GM23338 (cell line): ENCODE results near the gene NR2C2. TPM values are rescaled to one million over a fixed set of nuclear protein-coding genes. Genes with fewer than 3 reads are reported as not detected.

Source experiments
- ATAC-seq: fragments of 200-7000 bp; cut with Tn5 transposase; 3 replicates; pipeline ENCODE4 v1.9.1; 2020
- DNase-seq: peaks from one replicate; pipeline ENCODE4 v3.0.0-alpha.2; 2015; ENCODE audit warnings: low spot score
- H2AFZ ChIP-seq: fragments of 200-600 bp; sonication (generic); 2 replicates; pipeline ENCODE4 v1.8.0; 2016; ENCODE audit warnings: antibody characterized with exemption, mild to moderate bottlenecking, moderate library complexity
- H3F3A ChIP-seq: fragments of 200-600 bp; sonication (generic); replicated peaks from 2 replicates; pipeline ENCODE4 v1.8.0; 2017; ENCODE audit warnings: antibody characterized with exemption, mixed run types, low read depth
- H3K27ac ChIP-seq: fragments of 200-600 bp; sonication (generic); 2 replicates; pipeline ENCODE4 v1.6.1; 2016; ENCODE audit warnings: low read depth
- H3K27me3 ChIP-seq: fragments of 200-600 bp; sonication (generic); 2 replicates; pipeline ENCODE4 v1.8.0; 2016; ENCODE audit warnings: mild to moderate bottlenecking, mixed run types, moderate library complexity; ENCODE audit not compliant: insufficient read depth
- H3K36me3 ChIP-seq: fragments of 200-600 bp; sonication (generic); 2 replicates; pipeline ENCODE4 v1.8.0; 2016; ENCODE audit warnings: mild to moderate bottlenecking; ENCODE audit not compliant: insufficient read depth
- H3K4me1 ChIP-seq: fragments of 200-600 bp; sonication (generic); 2 replicates; pipeline ENCODE4 v1.8.0; 2016; ENCODE audit warnings: mild to moderate bottlenecking, moderate library complexity; ENCODE audit not compliant: insufficient read depth
- H3K4me2 ChIP-seq: fragments of 200-600 bp; sonication (generic); 2 replicates; pipeline ENCODE4 v1.7.1; 2017; ENCODE audit warnings: mixed run types
- H3K4me3 ChIP-seq: fragments of 200-600 bp; sonication (generic); 2 replicates; pipeline ENCODE4 v1.6.1; 2016; ENCODE audit warnings: mixed run types
- H3K79me2 ChIP-seq: fragments of 200-600 bp; sonication (generic); replicated peaks from 2 replicates; pipeline ENCODE4 v1.8.0; 2017; ENCODE audit warnings: mild to moderate bottlenecking; ENCODE audit not compliant: insufficient read depth
- H3K9me2 ChIP-seq: fragments of 200-600 bp; sonication (generic); 2 replicates; pipeline ENCODE4 v1.8.0; 2017; ENCODE audit not compliant: insufficient read depth
- H4K20me1 ChIP-seq: fragments of 200-600 bp; sonication (generic); replicated peaks from 2 replicates; pipeline ENCODE4 v1.8.0; 2017; ENCODE audit warnings: mild to moderate bottlenecking; ENCODE audit not compliant: insufficient read depth
- H3K27ac Mint-ChIP-seq: 2 replicates; pipeline ENCODE4 v1.8.0; 2020; ENCODE audit warnings: inconsistent platforms, mild to moderate bottlenecking, moderate library complexity, mixed read lengths
- H3K27me3 Mint-ChIP-seq: 3 replicates; pipeline ENCODE4 v1.8.0; 2022; ENCODE audit warnings: low read depth, mild to moderate bottlenecking, moderate library complexity, mixed read lengths, inconsistent platforms; ENCODE audit not compliant: insufficient read depth, poor library complexity
- H3K36me3 Mint-ChIP-seq: 3 replicates; pipeline ENCODE4 v1.8.0; 2021; ENCODE audit warnings: low read depth, mild to moderate bottlenecking, inconsistent platforms, moderate library complexity, mixed read lengths
- H3K4me1 Mint-ChIP-seq: 3 replicates; pipeline ENCODE4 v1.8.0; 2020; ENCODE audit warnings: mild to moderate bottlenecking, inconsistent platforms, mixed read lengths
- H3K4me3 Mint-ChIP-seq: 3 replicates; pipeline ENCODE4 v1.8.0; 2021; ENCODE audit warnings: moderate library complexity, mild to moderate bottlenecking, inconsistent platforms, mixed read lengths
- H3K9me3 Mint-ChIP-seq: 3 replicates; pipeline ENCODE4 v1.8.0; 2020; ENCODE audit warnings: moderate library complexity, mild to moderate bottlenecking, inconsistent platforms, mixed read lengths
- CREB1 ChIP-seq: fragments of 250-450 bp; sonication (Bioruptor Pico); IDR thresholded peaks from 2 replicates; pipeline ENCODE4 v1.5.0; 2020; ENCODE audit warnings: low read depth, mild to moderate bottlenecking, moderate library complexity
- EZH2 ChIP-seq: fragments of 200-600 bp; sonication (generic); IDR thresholded peaks from one replicate; pipeline ENCODE4 v1.8.0; 2017; ENCODE audit warnings: antibody characterized with exemption, mild to moderate bottlenecking, low read depth; ENCODE audit not compliant: unreplicated experiment
- EZH2phosphoT487 ChIP-seq: fragments of 200-600 bp; sonication (generic); IDR thresholded peaks from one replicate; pipeline ENCODE4 v1.8.1; 2018; ENCODE audit warnings: antibody characterized with exemption; ENCODE audit not compliant: unreplicated experiment
- JUNB ChIP-seq: IDR thresholded peaks from one replicate; pipeline ENCODE4 v1.6.1; 2016; ENCODE audit warnings: antibody characterized with exemption; ENCODE audit not compliant: unreplicated experiment
- NANOG ChIP-seq: IDR thresholded peaks from 2 replicates; pipeline ENCODE4 v1.6.1; 2016; ENCODE audit warnings: antibody characterized with exemption, borderline replicate concordance
- POLR2AphosphoS5 ChIP-seq: IDR thresholded peaks from 2 replicates; pipeline ENCODE4 v1.6.1; 2016; ENCODE audit warnings: antibody characterized with exemption, low read depth
- REST ChIP-seq: IDR thresholded peaks from one replicate; pipeline ENCODE4 v1.6.1; 2018; ENCODE audit warnings: antibody characterized with exemption; ENCODE audit not compliant: unreplicated experiment
- STAT1 ChIP-seq: IDR thresholded peaks from one replicate; pipeline ENCODE4 v1.6.1; 2016; ENCODE audit warnings: antibody characterized with exemption; ENCODE audit not compliant: unreplicated experiment
- ZNF114 ChIP-seq: fragments of 250-450 bp; sonication (Bioruptor Pico); IDR thresholded peaks from 2 replicates; pipeline ENCODE4 v1.5.0; 2020; ENCODE audit warnings: mild to moderate bottlenecking, moderate library complexity
- ZNF331 ChIP-seq: fragments of 250-450 bp; sonication (Bioruptor Pico); IDR thresholded peaks from 2 replicates; pipeline ENCODE4 v1.5.0; 2020; ENCODE audit warnings: low read depth, mild to moderate bottlenecking, moderate library complexity
- polyA plus RNA-seq: library from polyadenylated mRNA; unstranded; fragments of >200 nt; fragmentation: Nextera tagmentation; extraction: Ambion mirVana; gene quantifications from 2 replicates; pipeline ENCODE4 v1.2.1, GENCODE V29; 2016
- total RNA-seq: library from RNA; depleted of rRNA; stranded (reverse); fragments of >200 nt; shearing (Covaris generic); gene quantifications from 2 replicates; pipeline ENCODE4 v1.2.3, GENCODE V29; 2014
- TF ChIP-seq, protein P1 (sequence below), 2 experiments: fragments of 200-600 bp in 1 of 2; sonication (generic) in 1 of 2; conservative IDR thresholded peaks; 2 replicates each; pipeline versions ENCODE4 v1.5.1 to v1.6.1; 2016 to 2017; ENCODE audit warnings: antibody characterized with exemption in 2 of 2, low read depth in 2 of 2, mild to moderate bottlenecking in 2 of 2, moderate library complexity in 1 of 2
- TF ChIP-seq, protein P2 (sequence below): IDR thresholded peaks from 2 replicates; pipeline ENCODE4 v1.6.1; 2016; ENCODE audit warnings: antibody characterized with exemption
- TF ChIP-seq, protein P3 (sequence below): fragments of 250-450 bp; sonication (Bioruptor Pico); IDR thresholded peaks from 2 replicates; pipeline ENCODE4 v1.5.0; 2020; ENCODE audit warnings: mild to moderate bottlenecking, moderate library complexity

The NR2C2 gene
- total and polyA plus RNA-seq, 2 experiments from 2014 or later = 12.0 to 57.2 TPM

DNA sequence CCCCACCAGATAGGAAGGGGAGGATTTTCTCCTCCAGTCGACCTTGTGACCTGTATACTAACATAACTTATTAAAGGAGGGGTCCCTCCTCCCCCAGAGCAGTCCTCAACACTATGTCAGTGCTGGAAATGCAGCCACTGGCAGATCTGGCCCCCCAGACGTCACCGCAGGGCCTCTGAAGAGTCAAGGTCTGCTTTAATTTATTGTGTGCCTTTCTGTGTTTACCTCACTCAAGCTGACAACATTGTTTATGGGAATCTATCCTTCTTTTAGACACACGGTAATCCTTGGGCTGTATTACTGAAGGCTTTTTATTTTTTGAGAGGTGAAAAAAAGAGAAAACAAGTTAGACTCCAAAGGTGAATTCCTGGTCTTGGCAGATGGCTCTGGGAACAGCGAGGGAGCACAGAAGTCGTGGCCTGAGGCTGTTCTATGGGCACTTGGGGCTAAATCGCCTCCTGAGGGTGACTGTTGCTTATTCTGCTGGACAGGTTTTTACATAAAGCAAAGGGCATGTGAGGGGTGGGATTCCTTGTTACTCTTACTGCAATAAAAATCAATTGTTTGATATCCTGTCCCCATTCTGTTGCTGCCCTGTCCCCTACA is 13.5 kb upstream of the NR2C2 start:
- Mint-ChIP-seq H3K9me3 (no peaks in the 10 kb centered on the region), H3K4me1 (no peaks in the 10 kb centered on the region)

More for the DNA sequence above, 13.5 kb upstream of the NR2C2 start:
- H3K79me2 ChIP-seq = no peaks in the 10 kb centered on the region
- no peak overlapping the region for H3K27ac Mint-ChIP-seq
- no peak overlapping the region for H3K27ac ChIP-seq
- H3K27me3 Mint-ChIP-seq = no peaks in the 10 kb centered on the region
- no peak overlapping the region for H3K4me3 ChIP-seq
- no peak for ATAC-seq
- peaks cover 4% of the 10 kb centered on the region; the same call in 1 of the 2 replicates for H4K20me1 ChIP-seq
- H3K4me1 ChIP-seq = no peaks in the 10 kb centered on the region
- no peak for DNase-seq
- H2AFZ ChIP-seq = no peak overlapping the region
- H3K9me2 ChIP-seq = no peaks in the 10 kb centered on the region
- H3F3A ChIP-seq = no peaks in the 10 kb centered on the region
- no peaks in the 10 kb centered on the region for H3K36me3 Mint-ChIP-seq
- no peaks in the 10 kb centered on the region for H3K27me3 ChIP-seq
- H3K36me3 ChIP-seq = no peaks in the 10 kb centered on the region
- TF ChIP-seq ZNF331 (CRISPR knock-in tag) = no peak
- TF ChIP-seq STAT1 = no peak
- no peak for TF ChIP-seq NANOG
- no peak for TF ChIP-seq REST
- TF ChIP-seq, protein P1, sequence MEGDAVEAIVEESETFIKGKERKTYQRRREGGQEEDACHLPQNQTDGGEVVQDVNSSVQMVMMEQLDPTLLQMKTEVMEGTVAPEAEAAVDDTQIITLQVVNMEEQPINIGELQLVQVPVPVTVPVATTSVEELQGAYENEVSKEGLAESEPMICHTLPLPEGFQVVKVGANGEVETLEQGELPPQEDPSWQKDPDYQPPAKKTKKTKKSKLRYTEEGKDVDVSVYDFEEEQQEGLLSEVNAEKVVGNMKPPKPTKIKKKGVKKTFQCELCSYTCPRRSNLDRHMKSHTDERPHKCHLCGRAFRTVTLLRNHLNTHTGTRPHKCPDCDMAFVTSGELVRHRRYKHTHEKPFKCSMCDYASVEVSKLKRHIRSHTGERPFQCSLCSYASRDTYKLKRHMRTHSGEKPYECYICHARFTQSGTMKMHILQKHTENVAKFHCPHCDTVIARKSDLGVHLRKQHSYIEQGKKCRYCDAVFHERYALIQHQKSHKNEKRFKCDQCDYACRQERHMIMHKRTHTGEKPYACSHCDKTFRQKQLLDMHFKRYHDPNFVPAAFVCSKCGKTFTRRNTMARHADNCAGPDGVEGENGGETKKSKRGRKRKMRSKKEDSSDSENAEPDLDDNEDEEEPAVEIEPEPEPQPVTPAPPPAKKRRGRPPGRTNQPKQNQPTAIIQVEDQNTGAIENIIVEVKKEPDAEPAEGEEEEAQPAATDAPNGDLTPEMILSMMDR (conservative IDR thresholded peaks at IDR 0.05; ENCODE audit: low read depth in 2 of 2) = no peak
- TF ChIP-seq, protein P2, sequence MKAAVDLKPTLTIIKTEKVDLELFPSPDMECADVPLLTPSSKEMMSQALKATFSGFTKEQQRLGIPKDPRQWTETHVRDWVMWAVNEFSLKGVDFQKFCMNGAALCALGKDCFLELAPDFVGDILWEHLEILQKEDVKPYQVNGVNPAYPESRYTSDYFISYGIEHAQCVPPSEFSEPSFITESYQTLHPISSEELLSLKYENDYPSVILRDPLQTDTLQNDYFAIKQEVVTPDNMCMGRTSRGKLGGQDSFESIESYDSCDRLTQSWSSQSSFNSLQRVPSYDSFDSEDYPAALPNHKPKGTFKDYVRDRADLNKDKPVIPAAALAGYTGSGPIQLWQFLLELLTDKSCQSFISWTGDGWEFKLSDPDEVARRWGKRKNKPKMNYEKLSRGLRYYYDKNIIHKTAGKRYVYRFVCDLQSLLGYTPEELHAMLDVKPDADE = no peak
- TF ChIP-seq POLR2AphosphoS5 = no peak
- no peak for TF ChIP-seq JUNB
- no peak for TF ChIP-seq CREB1 (CRISPR knock-in tag)
- no peak for TF ChIP-seq EZH2phosphoT487
- no peak for TF ChIP-seq EZH2
- TF ChIP-seq, protein P3, sequence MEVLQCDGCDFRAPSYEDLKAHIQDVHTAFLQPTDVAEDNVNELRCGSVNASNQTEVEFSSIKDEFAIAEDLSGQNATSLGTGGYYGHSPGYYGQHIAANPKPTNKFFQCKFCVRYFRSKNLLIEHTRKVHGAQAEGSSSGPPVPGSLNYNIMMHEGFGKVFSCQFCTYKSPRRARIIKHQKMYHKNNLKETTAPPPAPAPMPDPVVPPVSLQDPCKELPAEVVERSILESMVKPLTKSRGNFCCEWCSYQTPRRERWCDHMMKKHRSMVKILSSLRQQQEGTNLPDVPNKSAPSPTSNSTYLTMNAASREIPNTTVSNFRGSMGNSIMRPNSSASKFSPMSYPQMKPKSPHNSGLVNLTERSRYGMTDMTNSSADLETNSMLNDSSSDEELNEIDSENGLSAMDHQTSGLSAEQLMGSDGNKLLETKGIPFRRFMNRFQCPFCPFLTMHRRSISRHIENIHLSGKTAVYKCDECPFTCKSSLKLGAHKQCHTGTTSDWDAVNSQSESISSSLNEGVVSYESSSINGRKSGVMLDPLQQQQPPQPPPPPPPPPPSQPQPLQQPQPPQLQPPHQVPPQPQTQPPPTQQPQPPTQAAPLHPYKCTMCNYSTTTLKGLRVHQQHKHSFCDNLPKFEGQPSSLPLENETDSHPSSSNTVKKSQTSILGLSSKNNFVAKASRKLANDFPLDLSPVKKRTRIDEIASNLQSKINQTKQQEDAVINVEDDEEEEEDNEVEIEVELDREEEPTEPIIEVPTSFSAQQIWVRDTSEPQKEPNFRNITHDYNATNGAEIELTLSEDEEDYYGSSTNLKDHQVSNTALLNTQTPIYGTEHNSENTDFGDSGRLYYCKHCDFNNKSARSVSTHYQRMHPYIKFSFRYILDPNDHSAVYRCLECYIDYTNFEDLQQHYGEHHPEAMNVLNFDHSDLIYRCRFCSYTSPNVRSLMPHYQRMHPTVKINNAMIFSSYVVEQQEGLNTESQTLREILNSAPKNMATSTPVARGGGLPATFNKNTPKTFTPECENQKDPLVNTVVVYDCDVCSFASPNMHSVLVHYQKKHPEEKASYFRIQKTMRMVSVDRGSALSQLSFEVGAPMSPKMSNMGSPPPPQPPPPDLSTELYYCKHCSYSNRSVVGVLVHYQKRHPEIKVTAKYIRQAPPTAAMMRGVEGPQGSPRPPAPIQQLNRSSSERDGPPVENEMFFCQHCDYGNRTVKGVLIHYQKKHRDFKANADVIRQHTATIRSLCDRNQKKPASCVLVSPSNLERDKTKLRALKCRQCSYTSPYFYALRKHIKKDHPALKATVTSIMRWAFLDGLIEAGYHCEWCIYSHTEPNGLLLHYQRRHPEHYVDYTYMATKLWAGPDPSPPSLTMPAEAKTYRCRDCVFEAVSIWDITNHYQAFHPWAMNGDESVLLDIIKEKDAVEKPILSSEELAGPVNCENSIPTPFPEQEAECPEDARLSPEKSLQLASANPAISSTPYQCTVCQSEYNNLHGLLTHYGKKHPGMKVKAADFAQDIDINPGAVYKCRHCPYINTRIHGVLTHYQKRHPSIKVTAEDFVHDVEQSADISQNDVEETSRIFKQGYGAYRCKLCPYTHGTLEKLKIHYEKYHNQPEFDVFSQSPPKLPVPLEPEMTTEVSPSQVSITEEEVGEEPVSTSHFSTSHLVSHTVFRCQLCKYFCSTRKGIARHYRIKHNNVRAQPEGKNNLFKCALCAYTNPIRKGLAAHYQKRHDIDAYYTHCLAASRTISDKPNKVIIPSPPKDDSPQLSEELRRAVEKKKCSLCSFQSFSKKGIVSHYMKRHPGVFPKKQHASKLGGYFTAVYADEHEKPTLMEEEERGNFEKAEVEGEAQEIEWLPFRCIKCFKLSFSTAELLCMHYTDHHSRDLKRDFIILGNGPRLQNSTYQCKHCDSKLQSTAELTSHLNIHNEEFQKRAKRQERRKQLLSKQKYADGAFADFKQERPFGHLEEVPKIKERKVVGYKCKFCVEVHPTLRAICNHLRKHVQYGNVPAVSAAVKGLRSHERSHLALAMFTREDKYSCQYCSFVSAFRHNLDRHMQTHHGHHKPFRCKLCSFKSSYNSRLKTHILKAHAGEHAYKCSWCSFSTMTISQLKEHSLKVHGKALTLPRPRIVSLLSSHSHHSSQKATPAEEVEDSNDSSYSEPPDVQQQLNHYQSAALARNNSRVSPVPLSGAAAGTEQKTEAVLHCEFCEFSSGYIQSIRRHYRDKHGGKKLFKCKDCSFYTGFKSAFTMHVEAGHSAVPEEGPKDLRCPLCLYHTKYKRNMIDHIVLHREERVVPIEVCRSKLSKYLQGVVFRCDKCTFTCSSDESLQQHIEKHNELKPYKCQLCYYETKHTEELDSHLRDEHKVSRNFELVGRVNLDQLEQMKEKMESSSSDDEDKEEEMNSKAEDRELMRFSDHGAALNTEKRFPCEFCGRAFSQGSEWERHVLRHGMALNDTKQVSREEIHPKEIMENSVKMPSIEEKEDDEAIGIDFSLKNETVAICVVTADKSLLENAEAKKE (CRISPR knock-in tag) = no peak
- TF ChIP-seq ZNF114 (CRISPR knock-in tag) = no peak
- H3K4me2 ChIP-seq = no peak overlapping the region
- H3K4me3 Mint-ChIP-seq = no peak overlapping the region
